Muscle layer of colon (tissue), 2 donors: ENCODE results near the gene KCNMB4.

ENCODE experiments used
- H3K27ac ChIP-seq: one replicate; pipeline ENCODE4 v1.7.0; 2013; ENCODE audit warnings: low read depth, mild to moderate bottlenecking, low read length, moderate library complexity
- H3K27me3 ChIP-seq, 2 donors: one replicate each; pipeline ENCODE4 v1.7.0; 2013; ENCODE audit warnings: low read length in 2 of 2, mild to moderate bottlenecking in 2 of 2; ENCODE audit not compliant: insufficient read depth in 2 of 2, control insufficient read depth in 1 of 2
- H3K36me3 ChIP-seq: one replicate; pipeline ENCODE4 v1.7.0; 2013; ENCODE audit warnings: mild to moderate bottlenecking, low read length; ENCODE audit not compliant: insufficient read depth
- H3K4me1 ChIP-seq: one replicate; pipeline ENCODE4 v1.7.0; 2013; ENCODE audit warnings: mild to moderate bottlenecking, low read length; ENCODE audit not compliant: insufficient read depth
- H3K4me3 ChIP-seq, 2 donors: one replicate each; pipeline ENCODE4 v1.7.0; 2013; ENCODE audit warnings: low read length in 2 of 2, low read depth in 1 of 2, mild to moderate bottlenecking in 1 of 2, moderate library complexity in 1 of 2
- H3K9ac ChIP-seq: one replicate; pipeline ENCODE4 v1.7.0; 2013; ENCODE audit warnings: low read length
- H3K9me3 ChIP-seq: one replicate; pipeline ENCODE4 v1.7.0; 2013; ENCODE audit warnings: mild to moderate bottlenecking, low read length
- donor health status: abdominal sarcoma.
- donor health status: Adenocarcinoma of cecum.

Gene KCNMB4

DNA sequence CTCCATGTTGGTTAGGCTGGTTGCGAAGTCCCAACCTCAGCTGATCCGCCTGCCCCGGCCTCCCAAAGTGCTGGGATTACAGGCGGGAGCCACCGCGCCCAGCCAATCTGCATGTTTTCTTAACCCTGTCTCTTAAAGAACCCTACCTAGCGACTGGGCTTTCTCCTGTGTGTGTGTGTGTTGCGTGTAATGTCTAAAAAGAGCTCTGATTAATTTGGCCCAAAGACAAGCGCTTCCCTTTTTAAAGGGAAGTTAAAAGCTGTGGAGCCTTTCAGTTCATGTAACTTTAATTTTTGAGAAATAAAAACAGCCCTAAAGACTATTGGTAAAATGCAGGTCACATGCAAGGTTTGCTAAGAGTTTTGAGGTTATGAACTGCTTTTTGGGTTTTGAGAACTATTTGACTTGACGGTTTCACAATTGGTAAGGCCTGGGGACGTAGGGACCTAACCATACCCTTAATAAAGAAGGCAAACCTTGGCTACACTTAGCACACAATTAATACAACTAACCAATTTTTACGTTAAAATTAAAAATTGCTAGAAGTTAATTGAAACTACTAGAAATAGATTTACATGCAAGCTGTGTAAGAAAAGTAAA is 103.2 kb downstream of the KCNMB4 start:
- Histone ChIP-seq H3K9ac (no peak overlapping the region), H3K27ac (no peak overlapping the region), H3K36me3 (no peaks in the 10 kb centered on the region), H3K4me1 (no peaks in the 10 kb centered on the region), H3K4me3 (no peak overlapping the region), H3K27me3 (no peaks in the 10 kb centered on the region), H3K9me3 (no peaks in the 10 kb centered on the region)

DNA sequence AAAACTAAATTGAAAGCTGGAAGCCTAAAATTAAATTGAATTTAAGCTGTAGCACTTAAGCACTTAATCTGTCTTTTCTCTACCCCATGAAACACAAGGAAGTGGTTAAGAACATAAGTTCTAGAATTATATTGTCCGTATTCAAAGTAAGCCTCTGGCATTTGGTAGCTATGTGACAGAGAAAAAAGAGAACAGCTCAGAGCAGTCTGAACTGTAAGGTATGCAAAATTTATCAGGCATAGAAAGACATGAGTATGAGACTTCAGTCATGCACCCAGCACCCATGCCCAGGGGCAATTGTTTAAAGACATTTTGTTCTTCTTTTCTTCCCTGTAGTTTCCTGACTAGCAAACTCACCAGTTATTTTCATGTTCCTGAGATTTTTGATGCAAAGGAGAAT is 116.7 kb downstream of the KCNMB4 start:
- H3K9ac ChIP-seq = no peak overlapping the region
- no peak overlapping the region for H3K27ac ChIP-seq
- H3K9me3 ChIP-seq = no peaks in the 10 kb centered on the region
- no peaks in the 10 kb centered on the region for H3K4me1 ChIP-seq
- no peaks in the 10 kb centered on the region for H3K27me3 ChIP-seq
- H3K36me3 ChIP-seq = no peaks in the 10 kb centered on the region
- H3K4me3 ChIP-seq = no peak overlapping the region
